LNCaP clone FGC (cell line): ENCODE data around the gene PWWP2B.
A peak's percentile ranks its signal among the peaks of the same experiment; 100 is the strongest.

Source experiments
- DNase-seq: peaks from one replicate; pipeline ENCODE4 v3.0.0-alpha.2; 2011; ENCODE audit warnings: low read depth
- H3K4me3 ChIP-seq: 2 replicates; pipeline ENCODE4 v1.5.1; 2011; ENCODE audit warnings: mild to moderate bottlenecking, low read depth, low read length, control low read depth
- CTCF ChIP-seq: IDR thresholded peaks from 2 replicates; pipeline ENCODE4 v1.5.1; 2012; ENCODE audit warnings: mild to moderate bottlenecking; ENCODE audit not compliant: control insufficient read depth, insufficient read depth; ENCODE audit errors: extremely low read depth

PWWP2B gene

GRCh38 chr10:132450466-132450824, 53.4 kb downstream of the PWWP2B start:
- DNase-seq, result no peak
- no peak for TF ChIP-seq CTCF
- no peak overlapping the region for H3K4me3 ChIP-seq

- DNase-seq, result no peak
- no peak for TF ChIP-seq CTCF
- H3K4me3 ChIP-seq, result no peak overlapping the region
Observed at GRCh38 chr10:132450825-132451505, 54.0 kb downstream of the PWWP2B start.

GRCh38 chr10:132451506-132452215, 54.7 kb downstream of the PWWP2B start:
- no peak for TF ChIP-seq CTCF
- no peak overlapping the region for H3K4me3 ChIP-seq
- DNase-seq, result no peak

- peak; percentile 13; the same call in 1 of the 2 replicates for TF ChIP-seq CTCF
- no peak overlapping the region for H3K4me3 ChIP-seq
- no peak for DNase-seq
Observed at GRCh38 chr10:132452216-132452650, 55.2 kb downstream of the PWWP2B start.

GRCh38 chr10:132452651-132453469, 55.9 kb downstream of the PWWP2B start:
- no peak for DNase-seq
- TF ChIP-seq CTCF, result peak; percentile 89
- peak overlapping the region; percentile 27 for H3K4me3 ChIP-seq

GRCh38 chr10:132453470-132453861, 56.5 kb downstream of the PWWP2B start:
- DNase-seq, result no peak
- H3K4me3 ChIP-seq, result peak overlapping the region; percentile 27
- TF ChIP-seq CTCF, result no peak
